C4-2B (cell line): ENCODE measurements around the gene NT5C2.

ENCODE experiments used
- ZFX ChIP-seq: fragments of 450-650 bp; IDR thresholded peaks from 2 replicates; pipeline ENCODE4 v1.6.1; 2017
- TF ChIP-seq, protein P1 (sequence below): fragments of 450-650 bp; conservative IDR thresholded peaks from 2 replicates; pipeline ENCODE4 v1.5.1; 2017; ENCODE audit warnings: mild to moderate bottlenecking

DNA sequence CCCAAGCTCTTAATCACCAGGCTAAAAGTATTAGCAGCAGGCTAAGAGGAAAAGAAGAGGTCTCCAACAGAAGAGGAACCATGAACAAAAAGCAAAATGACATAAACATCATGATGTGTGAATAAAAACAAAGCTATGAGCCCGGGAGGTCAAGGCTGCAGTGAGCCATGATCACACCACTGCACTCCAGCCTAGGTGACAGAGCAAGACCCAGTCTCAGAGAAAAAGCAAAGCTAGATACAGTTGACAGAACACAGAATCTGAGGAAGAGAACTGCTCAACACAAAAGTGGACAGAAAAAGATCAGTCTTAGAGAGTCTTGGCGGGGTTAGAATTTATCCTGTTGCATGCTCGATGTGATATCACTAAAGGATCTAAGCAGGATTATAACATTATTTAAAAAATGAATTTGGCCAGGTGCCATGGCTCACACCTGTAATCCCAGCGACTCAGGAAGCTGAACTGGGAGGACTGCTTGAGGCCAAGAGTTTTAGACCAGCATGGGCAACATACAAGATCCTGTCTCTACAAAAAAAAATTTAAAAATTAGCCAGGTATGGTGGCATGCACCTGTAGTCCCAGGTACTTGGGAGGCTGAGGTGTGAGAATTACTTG is 37.5 kb downstream of the NT5C2 start:
- TF ChIP-seq, protein P1, sequence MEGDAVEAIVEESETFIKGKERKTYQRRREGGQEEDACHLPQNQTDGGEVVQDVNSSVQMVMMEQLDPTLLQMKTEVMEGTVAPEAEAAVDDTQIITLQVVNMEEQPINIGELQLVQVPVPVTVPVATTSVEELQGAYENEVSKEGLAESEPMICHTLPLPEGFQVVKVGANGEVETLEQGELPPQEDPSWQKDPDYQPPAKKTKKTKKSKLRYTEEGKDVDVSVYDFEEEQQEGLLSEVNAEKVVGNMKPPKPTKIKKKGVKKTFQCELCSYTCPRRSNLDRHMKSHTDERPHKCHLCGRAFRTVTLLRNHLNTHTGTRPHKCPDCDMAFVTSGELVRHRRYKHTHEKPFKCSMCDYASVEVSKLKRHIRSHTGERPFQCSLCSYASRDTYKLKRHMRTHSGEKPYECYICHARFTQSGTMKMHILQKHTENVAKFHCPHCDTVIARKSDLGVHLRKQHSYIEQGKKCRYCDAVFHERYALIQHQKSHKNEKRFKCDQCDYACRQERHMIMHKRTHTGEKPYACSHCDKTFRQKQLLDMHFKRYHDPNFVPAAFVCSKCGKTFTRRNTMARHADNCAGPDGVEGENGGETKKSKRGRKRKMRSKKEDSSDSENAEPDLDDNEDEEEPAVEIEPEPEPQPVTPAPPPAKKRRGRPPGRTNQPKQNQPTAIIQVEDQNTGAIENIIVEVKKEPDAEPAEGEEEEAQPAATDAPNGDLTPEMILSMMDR: no peak
- no peak for TF ChIP-seq ZFX
